Activated naive CD4-positive, alpha-beta T cell treated with anti-CD3 and anti-CD28 coated beads, Interleukin-2, amount 50 U/mL, for 16 hours (primary cell): ENCODE measurements around the gene CDKN1C.

Experiments
- DNase-seq: peaks from one replicate; pipeline ENCODE4 v3.0.0-alpha.2; 2020

Gene CDKN1C

DNA sequence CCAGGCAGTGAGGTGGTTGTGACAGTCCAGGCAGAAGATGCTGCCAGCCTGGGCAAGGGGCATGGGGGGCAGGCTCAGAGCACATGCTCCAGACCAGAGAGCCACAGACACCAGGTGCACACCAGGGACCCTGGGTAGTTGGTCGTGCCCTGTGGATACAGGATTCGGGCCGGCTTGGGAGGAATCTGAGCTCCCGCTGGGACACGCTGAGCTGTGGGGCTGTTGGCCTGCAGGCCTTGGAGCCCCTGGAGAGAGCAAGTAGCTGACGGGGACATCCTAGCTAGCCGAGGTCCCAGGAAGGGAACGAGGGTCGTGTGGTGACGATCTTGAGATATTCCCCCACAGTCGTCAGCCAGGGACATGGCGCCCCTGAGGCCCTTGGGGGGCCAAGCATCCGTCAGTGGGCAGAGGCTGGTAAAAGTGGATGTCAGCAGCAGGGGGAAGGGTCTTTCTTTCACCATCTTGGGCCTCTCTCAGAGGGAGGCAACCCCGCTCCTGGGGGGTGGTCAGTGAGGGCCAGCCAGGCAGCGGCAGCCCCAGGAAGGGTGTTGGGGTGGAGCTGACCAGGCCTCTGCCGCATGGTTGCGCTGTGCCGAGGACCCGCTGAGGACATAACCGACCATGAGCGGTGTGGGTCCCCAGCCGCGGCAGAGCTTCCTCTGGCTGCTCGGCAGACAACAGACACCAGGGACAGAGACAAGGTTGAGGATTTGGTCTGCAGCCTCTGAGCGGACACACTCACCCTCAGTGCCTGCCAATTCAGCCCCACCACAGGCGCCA lies 44.0 kb downstream of the CDKN1C start:
- no peak for DNase-seq

DNA sequence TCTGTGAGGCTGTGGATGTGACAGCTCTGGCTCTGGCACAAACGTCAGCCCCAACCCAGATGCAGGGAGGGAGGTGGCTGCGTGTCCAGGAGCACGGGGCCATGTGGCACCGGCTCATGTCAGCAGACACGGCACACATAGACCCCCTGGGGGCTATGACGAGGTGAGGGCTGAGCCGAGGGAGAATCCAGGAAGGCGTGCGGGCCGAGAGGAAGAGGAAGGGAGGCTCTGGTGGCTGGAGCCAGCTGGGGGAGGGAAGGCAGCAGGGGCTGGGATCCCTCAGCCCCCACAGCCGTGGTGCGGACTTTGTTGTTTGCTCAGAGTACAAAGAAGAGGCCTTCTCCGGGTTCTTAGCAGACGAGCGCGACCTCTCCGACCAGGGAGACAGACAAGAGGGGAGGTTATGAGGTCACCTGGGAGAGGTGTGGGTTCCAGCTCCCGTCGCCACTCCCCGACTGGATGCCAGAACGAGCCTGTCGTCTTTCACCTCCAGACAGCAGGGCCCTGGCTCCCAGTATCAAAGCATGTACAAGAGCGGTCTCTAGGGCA lies 46.1 kb downstream of the CDKN1C start:
- no peak for DNase-seq

DNA sequence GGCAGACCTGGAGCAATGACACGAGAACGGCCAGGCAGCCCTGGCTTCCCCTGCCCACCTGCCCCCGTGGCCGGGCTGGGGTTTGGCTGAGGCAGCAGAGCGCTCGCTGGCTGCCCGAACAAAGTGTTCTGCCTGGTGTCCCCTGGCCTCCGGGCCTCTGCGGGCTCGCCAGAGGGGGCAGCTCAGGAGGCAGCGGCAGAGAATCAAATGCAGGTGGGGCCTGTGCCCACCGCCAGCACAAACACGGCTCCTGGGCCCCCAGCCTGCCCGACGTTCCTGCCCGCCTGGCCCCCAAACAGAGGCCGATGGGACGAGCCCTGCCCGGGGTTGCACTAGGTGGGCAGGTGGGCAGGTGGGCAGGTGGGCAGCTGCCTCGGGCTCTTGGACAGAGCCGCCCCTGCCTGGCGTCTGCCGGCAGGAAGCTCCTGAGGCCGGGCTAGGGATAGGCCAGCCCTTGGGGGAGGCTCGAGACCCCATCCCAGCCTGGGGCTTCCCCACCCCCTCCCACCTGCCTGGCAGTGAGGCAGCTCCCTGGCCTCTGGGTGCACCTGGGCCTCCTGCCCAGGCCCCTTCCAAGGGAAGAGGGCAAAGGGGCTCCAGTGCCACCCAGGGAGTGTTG lies 46.8 kb downstream of the CDKN1C start:
- DNase-seq, result no peak

DNA sequence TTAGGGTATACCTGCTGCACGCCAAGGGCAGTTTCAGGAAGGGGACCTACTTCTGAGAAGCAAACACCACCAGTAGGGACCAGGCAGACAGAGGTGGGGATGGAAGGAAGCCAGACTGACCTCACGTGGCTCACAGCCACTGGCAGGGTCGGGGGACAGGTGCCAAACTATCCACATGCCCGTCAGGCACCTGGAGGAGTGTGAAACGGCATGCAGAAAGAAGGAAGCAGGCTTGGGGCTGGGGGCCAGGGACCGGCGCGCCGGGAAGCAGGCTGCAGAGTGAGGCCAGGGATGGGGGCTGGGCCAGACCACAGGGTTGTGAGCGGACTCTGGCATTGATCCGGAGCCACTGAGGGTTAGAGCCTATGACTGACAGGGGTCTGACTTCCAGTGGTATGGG lies 47.5 kb downstream of the CDKN1C start:
- no peak for DNase-seq

DNA sequence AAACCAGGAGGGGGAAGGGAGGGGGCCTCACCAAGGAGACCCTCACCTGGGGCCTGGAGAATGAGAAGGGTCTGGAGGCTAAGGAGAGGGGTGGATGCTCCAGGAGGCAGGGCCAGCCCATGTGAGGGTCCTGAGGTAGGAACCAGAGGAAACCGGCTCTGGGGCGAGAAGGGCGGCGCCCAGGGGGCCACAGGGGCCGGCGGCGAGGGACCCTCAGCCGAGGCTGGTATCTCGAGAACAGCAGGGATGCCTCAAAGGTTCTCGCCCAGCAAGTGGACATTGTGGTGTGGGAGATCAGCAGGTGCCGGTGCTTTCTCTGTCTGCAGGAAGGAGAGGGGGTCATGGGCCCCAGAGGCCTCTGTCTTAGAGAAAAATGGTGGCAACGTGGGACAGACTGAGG lies 47.9 kb downstream of the CDKN1C start:
- no peak for DNase-seq

DNA sequence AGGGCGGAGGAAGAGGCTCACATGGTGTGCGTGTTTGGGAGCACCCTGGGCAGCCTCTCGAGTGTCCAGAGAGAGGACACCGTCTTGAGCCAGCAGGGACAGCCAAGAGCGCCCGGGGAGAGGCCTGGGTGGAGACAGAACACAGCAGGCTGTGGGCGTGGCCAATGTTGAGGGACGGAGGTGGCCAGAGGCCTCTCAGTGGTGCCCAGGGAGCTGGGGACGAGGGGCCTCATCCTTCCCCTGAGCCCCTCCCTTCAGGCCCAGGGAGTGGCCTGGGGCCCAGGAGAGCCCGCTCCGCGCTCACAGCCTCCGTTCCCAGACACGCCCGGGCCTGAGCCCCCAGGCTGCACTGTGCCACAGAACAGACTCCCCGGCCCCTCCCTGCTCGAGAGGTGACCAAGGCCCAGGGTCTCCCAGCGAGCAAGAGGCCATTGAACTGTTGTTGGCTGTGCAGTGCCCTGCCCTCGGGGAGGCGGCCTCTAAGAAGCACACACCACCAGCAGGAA lies 48.4 kb downstream of the CDKN1C start:
- no peak for DNase-seq

DNA sequence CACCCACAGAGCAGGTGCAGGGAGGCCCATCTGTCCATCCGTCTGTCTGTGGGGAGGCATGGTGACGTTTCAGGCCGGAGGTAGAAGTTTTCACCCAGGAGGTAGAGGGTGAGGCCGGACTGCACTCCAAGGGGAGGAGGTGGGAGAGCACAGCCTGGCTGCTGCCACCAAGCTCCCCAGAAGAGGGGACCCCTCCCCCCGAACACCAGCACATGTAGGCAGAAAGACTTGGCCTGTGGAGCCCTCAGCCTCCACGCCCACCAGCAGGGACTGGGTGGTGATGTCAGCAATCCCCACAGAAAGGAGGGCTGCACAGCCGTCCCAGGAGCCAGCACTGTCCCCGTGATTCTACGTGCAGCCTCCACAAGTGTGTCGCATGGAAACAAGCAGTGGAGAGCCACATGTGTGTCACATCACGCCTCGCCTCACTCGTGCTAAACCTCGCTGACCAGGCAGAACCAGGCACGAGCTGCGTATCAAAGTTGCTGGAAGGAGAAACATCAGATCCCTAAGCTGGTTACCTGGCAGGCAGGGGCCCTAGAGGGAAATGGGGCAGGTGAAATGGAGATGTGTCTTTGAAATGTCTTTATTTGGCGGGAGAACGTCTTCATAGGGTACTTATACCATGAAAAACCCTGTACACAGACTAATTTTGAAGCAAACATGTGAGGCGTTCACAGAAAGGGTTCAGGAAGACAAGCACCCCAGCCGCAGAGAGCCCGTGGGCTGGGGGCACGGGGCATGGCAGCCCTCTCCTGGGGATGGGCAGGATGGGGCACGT lies 49.1 kb downstream of the CDKN1C start:
- no peak for DNase-seq

DNA sequence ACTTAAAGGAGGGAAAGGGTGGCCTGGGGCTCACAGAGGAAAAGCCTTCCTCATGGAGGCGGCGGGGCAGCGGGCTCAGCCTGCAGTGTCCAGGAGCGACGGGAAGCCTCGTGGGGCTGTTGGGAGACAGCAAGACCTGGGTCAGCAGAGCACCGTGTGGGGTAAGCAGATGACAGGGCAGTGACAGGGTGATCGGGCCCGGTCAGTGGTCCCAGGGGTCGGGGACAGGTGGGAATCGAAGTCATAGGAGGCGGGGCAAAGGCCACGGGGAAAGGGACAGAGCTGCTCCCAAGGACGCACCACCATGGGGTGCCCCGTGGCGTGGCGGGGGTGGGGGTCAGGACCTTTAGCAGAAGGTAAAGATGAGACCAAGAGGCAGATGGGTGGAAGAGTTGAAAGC lies 49.8 kb downstream of the CDKN1C start:
- DNase-seq, result no peak

DNA sequence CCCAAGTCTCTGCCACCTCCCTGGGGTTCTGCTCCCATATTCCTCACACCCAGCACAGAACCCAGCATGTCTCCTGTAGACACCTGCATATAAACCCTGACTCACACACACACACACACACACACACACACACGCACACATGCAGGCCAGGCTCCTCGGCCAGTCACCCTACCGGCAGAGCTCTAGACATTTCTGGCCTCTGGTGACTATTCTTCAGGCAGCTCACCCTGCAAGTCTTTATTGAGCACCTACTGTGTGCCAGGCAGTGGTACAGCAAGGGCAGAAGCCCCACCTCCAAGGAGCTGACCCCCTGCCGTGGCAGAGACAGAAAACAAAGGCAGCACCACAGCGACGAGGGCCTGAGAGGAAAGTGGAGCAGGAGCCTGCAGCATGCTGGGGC lies 50.3 kb downstream of the CDKN1C start:
- no peak for DNase-seq

DNA sequence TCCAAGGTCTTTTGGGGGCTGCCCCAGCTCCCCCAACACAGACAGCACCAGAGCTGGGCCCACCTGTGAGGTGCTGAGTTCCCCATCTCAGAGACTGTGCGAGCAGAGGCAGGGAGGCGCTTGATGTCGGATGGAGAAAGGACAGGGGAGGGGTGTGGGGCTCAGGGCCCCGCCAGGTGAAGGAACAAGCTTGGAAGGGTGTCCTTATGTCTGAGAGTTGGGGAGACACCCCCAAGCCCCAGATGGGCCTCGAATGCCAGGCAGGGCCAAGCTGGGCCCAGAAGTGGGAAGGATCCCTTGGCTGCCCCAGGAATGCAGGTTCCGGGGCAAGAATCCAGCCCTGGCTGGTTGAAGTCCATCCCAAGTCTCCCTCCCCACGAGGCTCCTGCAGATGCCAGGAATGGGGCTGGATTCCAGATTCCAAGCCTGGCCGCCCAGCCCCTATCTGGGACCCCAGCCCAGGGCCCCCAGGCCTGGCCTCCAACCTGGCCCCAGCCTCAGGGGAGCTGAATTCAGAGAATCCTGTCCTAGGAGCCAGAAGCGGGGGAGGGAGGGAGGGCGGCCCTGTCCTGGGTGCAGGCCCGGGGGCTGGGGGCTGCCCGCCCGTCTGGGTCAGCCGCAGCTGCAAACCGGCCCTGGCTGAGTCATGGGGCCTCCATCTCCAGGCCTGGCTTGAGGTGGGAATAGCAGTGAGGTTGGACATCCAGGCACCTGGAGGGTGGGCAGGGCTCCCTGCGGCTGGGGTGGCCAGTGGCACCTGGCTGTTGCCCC lies 50.9 kb downstream of the CDKN1C start:
- no peak for DNase-seq

DNA sequence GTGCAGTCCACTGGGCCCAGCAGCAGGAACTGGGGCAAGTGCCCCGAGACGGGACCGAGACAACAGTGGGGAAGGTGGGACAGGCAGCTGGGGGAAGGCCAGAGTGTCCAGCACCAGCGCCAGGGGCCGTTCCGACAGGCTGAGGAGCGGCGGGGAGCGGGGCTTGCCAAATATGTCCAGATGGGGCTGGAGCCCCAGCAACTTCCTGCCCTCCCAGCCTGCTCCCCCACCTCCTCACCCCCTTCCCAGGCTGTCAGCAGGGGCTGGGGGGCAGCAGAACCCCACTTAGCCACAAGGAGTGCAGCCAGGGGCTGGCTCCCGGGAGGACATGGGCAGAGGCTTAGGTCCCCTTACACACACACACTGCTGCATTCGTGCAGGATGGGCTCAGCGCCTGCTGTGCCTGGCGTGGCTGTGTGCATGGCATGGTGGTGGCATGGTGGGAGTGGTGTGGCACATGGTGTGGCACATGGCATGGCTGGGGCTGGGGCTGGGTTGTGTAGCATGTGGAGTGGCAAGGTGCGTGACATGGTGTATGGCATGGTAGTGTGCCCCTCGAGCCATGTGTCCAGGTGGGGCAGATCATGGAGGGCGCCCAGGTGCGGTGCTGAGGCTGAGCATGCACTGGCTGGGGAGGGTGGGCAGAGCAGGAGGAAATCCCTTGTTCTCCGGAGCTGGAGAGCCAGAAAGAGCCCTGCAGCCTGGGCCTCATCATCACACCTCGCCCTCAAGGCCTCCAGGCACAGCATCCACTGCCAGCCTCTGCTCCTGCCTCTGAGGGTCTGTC lies 51.7 kb downstream of the CDKN1C start:
- no peak for DNase-seq
